Liver (tissue), 9 donors: ENCODE results near the gene CX3CR1. TPM values are rescaled to one million over a fixed set of nuclear protein-coding genes. Genes with fewer than 3 reads are reported as not detected.

Experiments
- DNase-seq: peaks from one replicate; pipeline ENCODE4 v3.0.0-alpha.2; 2017; ENCODE audit warnings: low spot score
- H3K27ac ChIP-seq, 2 donors: one replicate each; pipeline ENCODE4 v1.7.0; 2013; ENCODE audit warnings: inconsistent platforms in 2 of 2, low read length in 2 of 2, control low read depth in 1 of 2, low read depth in 1 of 2, mild to moderate bottlenecking in 1 of 2
- H3K27me3 ChIP-seq, 4 donors: one replicate each; pipeline versions ENCODE4 v1.6.1 to v1.7.0; 2013; ENCODE audit warnings: low read length in 3 of 4, inconsistent platforms in 1 of 4, mild to moderate bottlenecking in 1 of 4, moderate library complexity in 1 of 4; ENCODE audit not compliant: control insufficient read depth in 4 of 4, insufficient read depth in 4 of 4
- H3K36me3 ChIP-seq, 4 donors: one replicate each; pipeline versions ENCODE4 v1.6.1 to v1.7.0; 2013; ENCODE audit warnings: low read length in 3 of 4, mild to moderate bottlenecking in 3 of 4, low read depth in 1 of 4, moderate library complexity in 1 of 4; ENCODE audit not compliant: control insufficient read depth in 4 of 4, insufficient read depth in 3 of 4
- H3K4me1 ChIP-seq, 4 donors: one replicate each; pipeline versions ENCODE4 v1.6.1 to v1.7.0; 2013; ENCODE audit warnings: low read length in 3 of 4, mild to moderate bottlenecking in 3 of 4, moderate library complexity in 1 of 4; ENCODE audit not compliant: control insufficient read depth in 4 of 4, insufficient read depth in 4 of 4
- H3K4me3 ChIP-seq, 3 donors: one replicate each; pipeline versions ENCODE4 v1.6.1 to v1.7.0; 2013; ENCODE audit warnings: low read length in 3 of 3, control low read depth in 1 of 3, low read depth in 1 of 3, mild to moderate bottlenecking in 1 of 3
- H3K9ac ChIP-seq, 2 donors: one replicate each; pipeline ENCODE4 v1.7.0; 2013; ENCODE audit warnings: low read length in 2 of 2, mild to moderate bottlenecking in 2 of 2, moderate library complexity in 2 of 2, control low read depth in 1 of 2, low read depth in 1 of 2
- H3K9me3 ChIP-seq, 4 donors: one replicate each; pipeline versions ENCODE4 v1.6.1 to v1.7.0; 2013; ENCODE audit warnings: low read length in 3 of 4; ENCODE audit not compliant: control insufficient read depth in 4 of 4
- EGR1 ChIP-seq, 2 donors: IDR thresholded peaks; 2 replicates each; pipeline ENCODE4 v1.6.1; 2016 to 2018; ENCODE audit warnings: antibody characterized with exemption in 2 of 2, low read depth in 2 of 2
- FOXA1 ChIP-seq: IDR thresholded peaks from 2 replicates; pipeline ENCODE4 v1.6.1; 2016; ENCODE audit warnings: antibody characterized with exemption
- FOXA2 ChIP-seq: IDR thresholded peaks from 2 replicates; pipeline ENCODE4 v1.6.1; 2016; ENCODE audit warnings: antibody characterized with exemption
- GABPA ChIP-seq, 2 donors: IDR thresholded peaks in 1 of 2; conservative IDR thresholded peaks in 1 of 2; 2 replicates each; pipeline ENCODE4 v1.6.1; 2016; ENCODE audit warnings: antibody characterized with exemption in 2 of 2, mild to moderate bottlenecking in 1 of 2, moderate library complexity in 1 of 2
- HNF4A ChIP-seq, 2 donors: conservative IDR thresholded peaks; 2 replicates each; pipeline ENCODE4 v1.6.1; 2016; ENCODE audit warnings: antibody characterized with exemption in 2 of 2, mild to moderate bottlenecking in 2 of 2
- HNF4G ChIP-seq: IDR thresholded peaks from 2 replicates; pipeline ENCODE4 v1.6.1; 2016; ENCODE audit warnings: antibody characterized with exemption
- JUND ChIP-seq, 2 donors: IDR thresholded peaks; 2 replicates each; pipeline ENCODE4 v1.6.1; 2016; ENCODE audit warnings: antibody characterized with exemption in 2 of 2
- MAX ChIP-seq: IDR thresholded peaks from 2 replicates; pipeline ENCODE4 v1.6.1; 2016; ENCODE audit warnings: antibody characterized with exemption
- NR2F2 ChIP-seq: IDR thresholded peaks from 2 replicates; pipeline ENCODE4 v1.6.1; 2016; ENCODE audit warnings: antibody characterized with exemption
- RAD21 ChIP-seq, 2 donors: IDR thresholded peaks; 2 replicates each; pipeline ENCODE4 v1.6.1; 2016; ENCODE audit warnings: antibody characterized with exemption in 2 of 2, mild to moderate bottlenecking in 2 of 2
- RXRA ChIP-seq, 2 donors: IDR thresholded peaks; 2 replicates each; pipeline ENCODE4 v1.6.1; 2017 to 2018; ENCODE audit warnings: antibody characterized with exemption in 2 of 2, mild to moderate bottlenecking in 1 of 2
- SP1 ChIP-seq: IDR thresholded peaks from 2 replicates; pipeline ENCODE4 v1.6.1; 2018; ENCODE audit warnings: antibody characterized with exemption, mild to moderate bottlenecking
- YY1 ChIP-seq: IDR thresholded peaks from 2 replicates; pipeline ENCODE4 v1.6.1; 2016; ENCODE audit warnings: antibody characterized with exemption, mild to moderate bottlenecking
- ZBTB33 ChIP-seq: IDR thresholded peaks from 2 replicates; pipeline ENCODE4 v1.6.1; 2016; ENCODE audit warnings: antibody characterized with exemption
- WGBS: extraction: QIAGEN DNeasy Blood & Tissue Kit; methylation state at CpG from one replicate; pipeline ENCODE4 v1.1.7; 2013; 5-methylcytosine and 5-hydroxymethylcytosine counted together
- polyA plus RNA-seq, 2 donors: library from polyadenylated mRNA; stranded (reverse) in 1 of 2; unstranded in 1 of 2; fragments of 200-250 nt in 1 of 2; fragments of >200 nt in 1 of 2; fragmentation: Nextera tagmentation in 1 of 2; extraction: Ambion mirVana in 1 of 2; gene quantifications; one replicate each; pipeline versions ENCODE4 v1.2.1 to v1.2.3, GENCODE V29; 2013 to 2015
- total RNA-seq, 2 donors: library from RNA; depleted of rRNA; stranded (reverse); fragments of >200 nt; gene quantifications; one replicate each; pipeline ENCODE4 v1.2.3, GENCODE V29; 2014
- TF ChIP-seq, protein P1 (sequence below): fragments of 150-350 bp; IDR thresholded peaks from 2 replicates; pipeline ENCODE4 v1.5.1; 2017; ENCODE audit warnings: improper control_type of control experiment, low read depth, low read length; ENCODE audit not compliant: missing input control
- TF ChIP-seq, protein P2 (sequence below): IDR thresholded peaks from 2 replicates; pipeline ENCODE4 v1.6.1; 2016; ENCODE audit warnings: antibody characterized with exemption
- TF ChIP-seq, protein P3 (sequence below): IDR thresholded peaks from 2 replicates; pipeline ENCODE4 v1.6.1; 2016; ENCODE audit warnings: antibody characterized with exemption, mild to moderate bottlenecking
- donor health status: healthy.
- donor health status: healthy.
- donor health status: healthy.
- donor health status: healthy.
- donor health status: healthy.

The CX3CR1 gene
- total and polyA plus RNA-seq, 4 donors = 0.33 to 1.9 (median 0.55) TPM

DNA sequence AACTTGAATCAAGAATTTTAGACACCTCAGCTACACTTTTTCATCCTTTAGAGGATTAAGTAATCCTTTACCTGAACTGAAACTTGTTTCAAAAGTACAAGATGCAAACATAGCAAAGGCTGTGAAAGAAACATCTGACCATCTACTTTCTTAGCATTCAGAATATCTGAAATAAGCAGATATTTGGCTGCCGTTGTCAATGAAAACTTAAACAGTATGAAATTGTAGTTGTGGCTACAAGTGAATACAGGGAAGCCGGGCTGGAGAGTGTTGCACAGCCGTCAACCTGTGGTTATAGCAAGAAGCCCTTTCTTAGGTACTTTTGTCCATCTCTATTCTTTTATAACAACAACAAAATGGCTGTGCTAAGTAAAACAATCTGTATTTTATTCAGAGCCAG is 6.9 kb upstream of the CX3CR1 start:
- 93% methylated on average over 3 of the region's 3 CpGs for WGBS

DNA sequence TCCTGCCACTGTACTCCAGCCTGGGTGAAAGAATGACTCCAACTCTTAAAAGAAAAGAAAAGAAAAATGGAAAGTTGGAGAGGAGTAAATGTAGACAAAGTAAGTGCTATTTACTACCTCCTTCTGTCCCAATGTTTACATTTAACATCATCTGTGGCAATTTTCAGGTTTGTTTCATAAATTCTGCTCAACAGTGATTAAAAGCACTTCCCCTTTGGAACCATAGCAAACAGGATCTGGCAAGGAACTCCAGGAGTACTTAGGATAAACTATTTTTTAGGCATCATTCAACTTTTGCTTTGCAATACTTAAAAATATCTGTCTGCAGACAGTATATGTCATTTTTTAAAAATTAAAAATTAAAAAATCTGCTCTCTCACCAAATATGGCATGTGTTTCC is 5.5 kb upstream of the CX3CR1 start:
- TF ChIP-seq RAD21 (IDR thresholded peaks at IDR 0.05) (no peak), MAX (no peak), RXRA (IDR thresholded peaks at IDR 0.05) (no peak), JUND (IDR thresholded peaks at IDR 0.05) (no peak), YY1 (no peak), ZBTB33 (no peak), HNF4A (conservative IDR thresholded peaks at IDR 0.05) (no peak), FOXA2 (no peak), GABPA (IDR thresholded peaks at IDR 0.05 in 1 of 2, conservative IDR thresholded peaks at IDR 0.05 in 1 of 2) (no peak), SP1 (no peak), EGR1 (IDR thresholded peaks at IDR 0.05; ENCODE audit: low read depth in 2 of 2) (no peak), FOXA1 (no peak), NR2F2 (no peak), HNF4G (no peak)
- TF ChIP-seq, protein P1, sequence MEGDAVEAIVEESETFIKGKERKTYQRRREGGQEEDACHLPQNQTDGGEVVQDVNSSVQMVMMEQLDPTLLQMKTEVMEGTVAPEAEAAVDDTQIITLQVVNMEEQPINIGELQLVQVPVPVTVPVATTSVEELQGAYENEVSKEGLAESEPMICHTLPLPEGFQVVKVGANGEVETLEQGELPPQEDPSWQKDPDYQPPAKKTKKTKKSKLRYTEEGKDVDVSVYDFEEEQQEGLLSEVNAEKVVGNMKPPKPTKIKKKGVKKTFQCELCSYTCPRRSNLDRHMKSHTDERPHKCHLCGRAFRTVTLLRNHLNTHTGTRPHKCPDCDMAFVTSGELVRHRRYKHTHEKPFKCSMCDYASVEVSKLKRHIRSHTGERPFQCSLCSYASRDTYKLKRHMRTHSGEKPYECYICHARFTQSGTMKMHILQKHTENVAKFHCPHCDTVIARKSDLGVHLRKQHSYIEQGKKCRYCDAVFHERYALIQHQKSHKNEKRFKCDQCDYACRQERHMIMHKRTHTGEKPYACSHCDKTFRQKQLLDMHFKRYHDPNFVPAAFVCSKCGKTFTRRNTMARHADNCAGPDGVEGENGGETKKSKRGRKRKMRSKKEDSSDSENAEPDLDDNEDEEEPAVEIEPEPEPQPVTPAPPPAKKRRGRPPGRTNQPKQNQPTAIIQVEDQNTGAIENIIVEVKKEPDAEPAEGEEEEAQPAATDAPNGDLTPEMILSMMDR = no peak
- TF ChIP-seq, protein P2, sequence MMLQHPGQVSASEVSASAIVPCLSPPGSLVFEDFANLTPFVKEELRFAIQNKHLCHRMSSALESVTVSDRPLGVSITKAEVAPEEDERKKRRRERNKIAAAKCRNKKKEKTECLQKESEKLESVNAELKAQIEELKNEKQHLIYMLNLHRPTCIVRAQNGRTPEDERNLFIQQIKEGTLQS = no peak
- Histone ChIP-seq H3K4me3 (no peak overlapping the region), H3K27me3 (no peaks in the 10 kb centered on the region), H3K9ac (no peak overlapping the region), H3K36me3 (no peaks in the 10 kb centered on the region), H3K4me1 (peaks cover 0 to 20% (median 10%) of the 10 kb centered on the region in 4 donors), H3K27ac (no peak overlapping the region), H3K9me3 (no peaks in the 10 kb centered on the region)
- no peak for DNase-seq

More for the DNA sequence above, 6.9 kb upstream of the CX3CR1 start:
- TF ChIP-seq HNF4G (no peak), RAD21 (IDR thresholded peaks at IDR 0.05) (no peak), YY1 (no peak), FOXA1 (no peak)
- TF ChIP-seq, protein P3, sequence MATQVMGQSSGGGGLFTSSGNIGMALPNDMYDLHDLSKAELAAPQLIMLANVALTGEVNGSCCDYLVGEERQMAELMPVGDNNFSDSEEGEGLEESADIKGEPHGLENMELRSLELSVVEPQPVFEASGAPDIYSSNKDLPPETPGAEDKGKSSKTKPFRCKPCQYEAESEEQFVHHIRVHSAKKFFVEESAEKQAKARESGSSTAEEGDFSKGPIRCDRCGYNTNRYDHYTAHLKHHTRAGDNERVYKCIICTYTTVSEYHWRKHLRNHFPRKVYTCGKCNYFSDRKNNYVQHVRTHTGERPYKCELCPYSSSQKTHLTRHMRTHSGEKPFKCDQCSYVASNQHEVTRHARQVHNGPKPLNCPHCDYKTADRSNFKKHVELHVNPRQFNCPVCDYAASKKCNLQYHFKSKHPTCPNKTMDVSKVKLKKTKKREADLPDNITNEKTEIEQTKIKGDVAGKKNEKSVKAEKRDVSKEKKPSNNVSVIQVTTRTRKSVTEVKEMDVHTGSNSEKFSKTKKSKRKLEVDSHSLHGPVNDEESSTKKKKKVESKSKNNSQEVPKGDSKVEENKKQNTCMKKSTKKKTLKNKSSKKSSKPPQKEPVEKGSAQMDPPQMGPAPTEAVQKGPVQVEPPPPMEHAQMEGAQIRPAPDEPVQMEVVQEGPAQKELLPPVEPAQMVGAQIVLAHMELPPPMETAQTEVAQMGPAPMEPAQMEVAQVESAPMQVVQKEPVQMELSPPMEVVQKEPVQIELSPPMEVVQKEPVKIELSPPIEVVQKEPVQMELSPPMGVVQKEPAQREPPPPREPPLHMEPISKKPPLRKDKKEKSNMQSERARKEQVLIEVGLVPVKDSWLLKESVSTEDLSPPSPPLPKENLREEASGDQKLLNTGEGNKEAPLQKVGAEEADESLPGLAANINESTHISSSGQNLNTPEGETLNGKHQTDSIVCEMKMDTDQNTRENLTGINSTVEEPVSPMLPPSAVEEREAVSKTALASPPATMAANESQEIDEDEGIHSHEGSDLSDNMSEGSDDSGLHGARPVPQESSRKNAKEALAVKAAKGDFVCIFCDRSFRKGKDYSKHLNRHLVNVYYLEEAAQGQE = no peak
- H3K4me1 ChIP-seq = peaks cover 5 to 31% (median 21%) of the 10 kb centered on the region in 4 donors
- no peak for DNase-seq
- H3K36me3 ChIP-seq = no peaks in the 10 kb centered on the region
- H3K4me3 ChIP-seq = no peak overlapping the region
- H3K9me3 ChIP-seq = no peaks in the 10 kb centered on the region
- no peak overlapping the region for H3K9ac ChIP-seq
- H3K27ac ChIP-seq = no peak overlapping the region
- no peaks in the 10 kb centered on the region for H3K27me3 ChIP-seq
